SU-DHL-6 (cell line): ENCODE results near the gene NPAS3.

ENCODE experiments used
- EZH2phosphoT487 ChIP-seq: fragments of 200-600 bp; sonication (generic), shearing (Covaris generic); conservative IDR thresholded peaks from 2 replicates; pipeline ENCODE4 v1.6.1; 2018; ENCODE audit warnings: mild to moderate bottlenecking, antibody characterized with exemption, low read length, moderate library complexity, mixed read lengths
- TF ChIP-seq, protein P1 (sequence below): fragments of 200-600 bp; sonication (generic); IDR thresholded peaks from one replicate; pipeline ENCODE4 v1.5.1; 2017; ENCODE audit warnings: antibody characterized with exemption, mild to moderate bottlenecking, low read length, moderate library complexity; ENCODE audit not compliant: insufficient read depth, poor library complexity, severe bottlenecking

DNA sequence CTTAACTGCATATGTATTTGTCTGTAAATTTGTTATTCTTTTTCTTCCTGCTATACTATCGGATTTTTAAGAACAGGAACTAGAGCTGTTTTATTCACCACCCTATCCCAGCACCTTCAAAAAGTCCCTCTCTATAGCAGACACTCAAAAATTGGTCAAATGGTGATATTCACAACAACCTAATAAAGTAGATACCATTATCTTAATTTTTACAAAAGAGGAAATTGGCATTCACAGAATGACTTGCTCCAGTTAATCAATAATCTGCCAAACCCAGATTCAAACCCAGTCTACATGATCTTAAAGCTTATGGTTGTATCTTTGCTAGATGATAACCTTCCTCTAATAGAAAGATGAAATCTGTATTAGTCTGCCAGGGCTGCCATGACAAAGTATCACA lies 585.6 kb downstream of the NPAS3 start:
- TF ChIP-seq EZH2phosphoT487: no peak
- TF ChIP-seq, protein P1, sequence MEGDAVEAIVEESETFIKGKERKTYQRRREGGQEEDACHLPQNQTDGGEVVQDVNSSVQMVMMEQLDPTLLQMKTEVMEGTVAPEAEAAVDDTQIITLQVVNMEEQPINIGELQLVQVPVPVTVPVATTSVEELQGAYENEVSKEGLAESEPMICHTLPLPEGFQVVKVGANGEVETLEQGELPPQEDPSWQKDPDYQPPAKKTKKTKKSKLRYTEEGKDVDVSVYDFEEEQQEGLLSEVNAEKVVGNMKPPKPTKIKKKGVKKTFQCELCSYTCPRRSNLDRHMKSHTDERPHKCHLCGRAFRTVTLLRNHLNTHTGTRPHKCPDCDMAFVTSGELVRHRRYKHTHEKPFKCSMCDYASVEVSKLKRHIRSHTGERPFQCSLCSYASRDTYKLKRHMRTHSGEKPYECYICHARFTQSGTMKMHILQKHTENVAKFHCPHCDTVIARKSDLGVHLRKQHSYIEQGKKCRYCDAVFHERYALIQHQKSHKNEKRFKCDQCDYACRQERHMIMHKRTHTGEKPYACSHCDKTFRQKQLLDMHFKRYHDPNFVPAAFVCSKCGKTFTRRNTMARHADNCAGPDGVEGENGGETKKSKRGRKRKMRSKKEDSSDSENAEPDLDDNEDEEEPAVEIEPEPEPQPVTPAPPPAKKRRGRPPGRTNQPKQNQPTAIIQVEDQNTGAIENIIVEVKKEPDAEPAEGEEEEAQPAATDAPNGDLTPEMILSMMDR: no peak
